Activated B cell treated with CpG ODN at 0.5 μM for 24 hours (primary cell): ENCODE results near the gene MAP3K1. TPM values are rescaled to one million over a fixed set of nuclear protein-coding genes. Genes with fewer than 3 reads are reported as not detected.

Source experiments
- ATAC-seq: fragments of 200-7000 bp; cut with Tn5 transposase; one replicate; pipeline ENCODE4 v1.10.0; 2021; ENCODE audit warnings: low read depth, mild to moderate bottlenecking, moderate library complexity
- CTCF ChIA-PET: fragments of 350-600 bp; sonication (Branson Sonifier 250); formaldehyde crosslinking; loops from one replicate; lab custom pipeline; 2021; ENCODE audit warnings: antibody characterized with exemption; lab: Charles Lee
- POLR2A ChIA-PET: fragments of 350-600 bp; sonication (Branson Sonifier 250); formaldehyde crosslinking; loops from one replicate; lab custom pipeline; 2021; ENCODE audit warnings: antibody characterized with exemption; lab: Charles Lee
- DNase-seq: peaks from one replicate; pipeline ENCODE4 v3.0.0; 2022
- H3K27ac Mint-ChIP-seq: one replicate; pipeline ENCODE4 v1.8.0; 2020; ENCODE audit warnings: mixed read lengths
- H3K27me3 Mint-ChIP-seq: one replicate; pipeline ENCODE4 v1.8.0; 2021; ENCODE audit warnings: mixed read lengths
- H3K36me3 Mint-ChIP-seq: one replicate; pipeline ENCODE4 v1.8.0; 2021; ENCODE audit warnings: low read depth, mixed read lengths
- H3K4me1 Mint-ChIP-seq: one replicate; pipeline ENCODE4 v1.8.0; 2021; ENCODE audit warnings: mixed read lengths
- H3K4me3 Mint-ChIP-seq: one replicate; pipeline ENCODE4 v1.8.0; 2020; ENCODE audit warnings: mild to moderate bottlenecking, mixed read lengths
- H3K9me3 Mint-ChIP-seq: one replicate; pipeline ENCODE4 v1.8.0; 2020; ENCODE audit warnings: mixed read lengths
- CTCF ChIP-seq: fragments of 200-600 bp; IDR thresholded peaks from one replicate; pipeline ENCODE4 v1.8.0; 2022; ENCODE audit warnings: antibody characterized with exemption, mild to moderate bottlenecking
- intact Hi-C: fragments of 100-400 bp; cut with micrococcal nuclease; formaldehyde crosslinking; loops from one replicate; pipeline ENCODE4 v1.15.1; 2024
- total RNA-seq: library from RNA; stranded (reverse); gene quantifications from 2 replicates; pipeline ENCODE4 v1.2.3, GENCODE V29; 2022

Gene MAP3K1
- total RNA-seq, 1 donor from 2014 or later = 102 TPM

- Mint-ChIP-seq H3K9me3 (no peaks in the 10 kb centered on the region), H3K4me1 (peaks cover 96% of the 10 kb centered on the region), H3K4me3 (peak overlapping the region; percentile 54), H3K36me3 (peaks cover 17% of the 10 kb centered on the region), H3K27me3 (no peaks in the 10 kb centered on the region), H3K27ac (no peak overlapping the region)
- CTCF ChIA-PET = no interaction called here
- POLR2A ChIA-PET = no interaction called here
- no peak for ATAC-seq
- no peak for TF ChIP-seq CTCF
- intact Hi-C loops = loop anchor here (5.0 kb wide), 1 partner anchor 914 kb away; no protein-coding TSS in a partner anchor
- no peak for DNase-seq
Measured at GRCh38 chr5:56851258-56851941, 36.1 kb downstream of the MAP3K1 start.

- ATAC-seq = no peak
- no peak for DNase-seq
- intact Hi-C loops = loop anchor here (2.0 to 5.0 kb wide), 2 partner anchors 14 to 915 kb away; no protein-coding TSS in a partner anchor
- H3K27me3 Mint-ChIP-seq = no peaks in the 10 kb centered on the region
- ChIA-PET CTCF (interaction anchor here (0.8 kb wide), 1 partner anchor 23 kb away, joined by 3 read pairs; no protein-coding TSS in a partner anchor), POLR2A (no interaction called here)
- peaks cover 95% of the 10 kb centered on the region for H3K4me1 Mint-ChIP-seq
- no peaks in the 10 kb centered on the region for H3K9me3 Mint-ChIP-seq
- peak overlapping the region; percentile 8 for H3K27ac Mint-ChIP-seq
- no peak for TF ChIP-seq CTCF
- peak overlapping the region; percentile 54 for H3K4me3 Mint-ChIP-seq
- peaks cover 22% of the 10 kb centered on the region for H3K36me3 Mint-ChIP-seq
Measured at GRCh38 chr5:56852228-56853000, 37.1 kb downstream of the MAP3K1 start.

GRCh38 chr5:56853698-56854097, 38.3 kb downstream of the MAP3K1 start:
- peak; percentile 67 for ATAC-seq
- Mint-ChIP-seq H3K9me3 (no peaks in the 10 kb centered on the region), H3K4me3 (peak overlapping the region; percentile 70), H3K4me1 (peaks cover 90% of the 10 kb centered on the region), H3K27me3 (no peaks in the 10 kb centered on the region), H3K27ac (peak overlapping the region; percentile 43), H3K36me3 (peaks cover 28% of the 10 kb centered on the region)
- POLR2A ChIA-PET = interaction anchor here (0.6 to 0.7 kb wide), 3 partner anchors 172 to 582 kb away, joined by 3 to 4 read pairs (median 3); no protein-coding TSS in a partner anchor
- intact Hi-C loops = loop anchor here (1.0 to 5.0 kb wide), 3 partner anchors 8 to 916 kb away; no protein-coding TSS in a partner anchor
- CTCF ChIA-PET = interaction anchor here (1.8 kb wide), 1 partner anchor 16 kb away, joined by 4 read pairs; no protein-coding TSS in a partner anchor
- no peak for TF ChIP-seq CTCF
- DNase-seq = no peak

GRCh38 chr5:56854920-56855319, 39.6 kb downstream of the MAP3K1 start:
- Mint-ChIP-seq H3K9me3 (no peaks in the 10 kb centered on the region), H3K4me3 (peak overlapping the region; percentile 0), H3K36me3 (peaks cover 31% of the 10 kb centered on the region), H3K4me1 (peaks cover 78% of the 10 kb centered on the region), H3K27ac (peak overlapping the region; percentile 41), H3K27me3 (no peaks in the 10 kb centered on the region)
- intact Hi-C loops = loop anchor here (5.0 kb wide), 1 partner anchor 918 kb away; no protein-coding TSS in a partner anchor
- no peak for DNase-seq
- POLR2A ChIA-PET = interaction anchor here (0.6 kb wide), 1 partner anchor 182 kb away, joined by 5 read pairs; no protein-coding TSS in a partner anchor
- TF ChIP-seq CTCF = no peak
- CTCF ChIA-PET = interaction anchor here (0.7 kb wide), 1 partner anchor 47 kb away, joined by 3 read pairs; no protein-coding TSS in a partner anchor
- ATAC-seq = no peak
